Measurements from ENCODE around the gene BTBD9. TPM values are rescaled to one million over a fixed set of nuclear protein-coding genes. Genes with fewer than 3 reads are reported as not detected.

Gene BTBD9
- total and polyA plus RNA-seq, 2 of the 13 experiments (the other 11 are each of a cell fraction or from before 2014, with no cell fraction given): 1.2 to 3.0 TPM

- POLR2A ChIA-PET: no interaction called here
- no peak for TF ChIP-seq HES4 (CRISPR knock-in tag; IDR thresholded peaks at IDR 0.05; ENCODE audit: borderline replicate concordance)
- TF ChIP-seq CBFB (CRISPR knock-in tag; IDR thresholded peaks at IDR 0.05): 0 out of 2 replicates have a peak, but pooled peaks have one; percentile 23
- no peak for TF ChIP-seq ZNF441 (CRISPR knock-in tag; IDR thresholded peaks at IDR 0.05; ENCODE audit: borderline replicate concordance)
- TF ChIP-seq NR2C2 (CRISPR knock-in tag; IDR thresholded peaks at IDR 0.05; ENCODE audit: borderline replicate concordance): no peak
- no peak for TF ChIP-seq KAT8 (CRISPR knock-in tag; IDR thresholded peaks at IDR 0.05)
- TF ChIP-seq, protein P1, sequence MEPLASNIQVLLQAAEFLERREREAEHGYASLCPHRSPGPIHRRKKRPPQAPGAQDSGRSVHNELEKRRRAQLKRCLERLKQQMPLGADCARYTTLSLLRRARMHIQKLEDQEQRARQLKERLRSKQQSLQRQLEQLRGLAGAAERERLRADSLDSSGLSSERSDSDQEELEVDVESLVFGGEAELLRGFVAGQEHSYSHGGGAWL (CRISPR knock-in tag; IDR thresholded peaks at IDR 0.05): no peak
- 0 out of 2 replicates have a peak, but pooled peaks have one; percentile 41 for TF ChIP-seq YEATS4 (CRISPR knock-in tag; IDR thresholded peaks at IDR 0.05; ENCODE audit: borderline replicate concordance)
- no peak for TF ChIP-seq ZNF263 (CRISPR knock-in tag; IDR thresholded peaks at IDR 0.05)
- TF ChIP-seq ZNF30 (CRISPR knock-in tag; IDR thresholded peaks at IDR 0.05): no peak
- TF ChIP-seq, protein P2, sequence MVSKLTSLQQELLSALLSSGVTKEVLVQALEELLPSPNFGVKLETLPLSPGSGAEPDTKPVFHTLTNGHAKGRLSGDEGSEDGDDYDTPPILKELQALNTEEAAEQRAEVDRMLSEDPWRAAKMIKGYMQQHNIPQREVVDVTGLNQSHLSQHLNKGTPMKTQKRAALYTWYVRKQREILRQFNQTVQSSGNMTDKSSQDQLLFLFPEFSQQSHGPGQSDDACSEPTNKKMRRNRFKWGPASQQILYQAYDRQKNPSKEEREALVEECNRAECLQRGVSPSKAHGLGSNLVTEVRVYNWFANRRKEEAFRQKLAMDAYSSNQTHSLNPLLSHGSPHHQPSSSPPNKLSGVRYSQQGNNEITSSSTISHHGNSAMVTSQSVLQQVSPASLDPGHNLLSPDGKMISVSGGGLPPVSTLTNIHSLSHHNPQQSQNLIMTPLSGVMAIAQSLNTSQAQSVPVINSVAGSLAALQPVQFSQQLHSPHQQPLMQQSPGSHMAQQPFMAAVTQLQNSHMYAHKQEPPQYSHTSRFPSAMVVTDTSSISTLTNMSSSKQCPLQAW (CRISPR knock-in tag; IDR thresholded peaks at IDR 0.05): no peak
- no peak for TF ChIP-seq ZNF790 (CRISPR knock-in tag; IDR thresholded peaks at IDR 0.05; ENCODE audit: borderline replicate concordance)
- no peak for TF ChIP-seq EED (CRISPR knock-in tag; IDR thresholded peaks at IDR 0.05)
- no peak for TF ChIP-seq ZNF563 (CRISPR knock-in tag; IDR thresholded peaks at IDR 0.05)
- no peak for TF ChIP-seq ZNF383 (CRISPR knock-in tag; IDR thresholded peaks at IDR 0.05; ENCODE audit: borderline replicate concordance)
- TF ChIP-seq ZNF292 (CRISPR knock-in tag; IDR thresholded peaks at IDR 0.05; ENCODE audit: borderline replicate concordance, low read depth): peak; percentile 26; the same call in 1 of the 2 replicates
- TF ChIP-seq, protein P3, sequence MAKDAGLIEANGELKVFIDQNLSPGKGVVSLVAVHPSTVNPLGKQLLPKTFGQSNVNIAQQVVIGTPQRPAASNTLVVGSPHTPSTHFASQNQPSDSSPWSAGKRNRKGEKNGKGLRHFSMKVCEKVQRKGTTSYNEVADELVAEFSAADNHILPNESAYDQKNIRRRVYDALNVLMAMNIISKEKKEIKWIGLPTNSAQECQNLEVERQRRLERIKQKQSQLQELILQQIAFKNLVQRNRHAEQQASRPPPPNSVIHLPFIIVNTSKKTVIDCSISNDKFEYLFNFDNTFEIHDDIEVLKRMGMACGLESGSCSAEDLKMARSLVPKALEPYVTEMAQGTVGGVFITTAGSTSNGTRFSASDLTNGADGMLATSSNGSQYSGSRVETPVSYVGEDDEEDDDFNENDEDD (CRISPR knock-in tag; IDR thresholded peaks at IDR 0.05; ENCODE audit: borderline replicate concordance): no peak; the same call in 1 of the 2 replicates
- TF ChIP-seq ZBTB7B (CRISPR knock-in tag; IDR thresholded peaks at IDR 0.05): no peak
- TF ChIP-seq, protein P4, sequence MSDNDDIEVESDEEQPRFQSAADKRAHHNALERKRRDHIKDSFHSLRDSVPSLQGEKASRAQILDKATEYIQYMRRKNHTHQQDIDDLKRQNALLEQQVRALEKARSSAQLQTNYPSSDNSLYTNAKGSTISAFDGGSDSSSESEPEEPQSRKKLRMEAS (IDR thresholded peaks at IDR 0.05): peak; percentile 43; the same call in 1 of the 2 replicates
- TF ChIP-seq ZNF619 (CRISPR knock-in tag; IDR thresholded peaks at IDR 0.05): 0 out of 2 replicates have a peak, but pooled peaks have one; percentile 39
- no peak for TF ChIP-seq KLF11 (CRISPR knock-in tag; IDR thresholded peaks at IDR 0.05)
Observed at GRCh38 chr6:38176797-38177751, 462.7 kb downstream of the BTBD9 start.

More at GRCh38 chr6:38176797-38177751, 462.7 kb downstream of the BTBD9 start:
- DNase-seq (ENCODE audit: low spot score): peak; percentile 52
- ATAC-seq: peak; percentile 89
- CTCF ChIA-PET (ENCODE audit: low intra/inter-chr PET ratio, low total read pairs): no interaction called here
- Histone ChIP-seq H4K20me1 (ENCODE audit: insufficient read depth, low read length) (no peaks in the 10 kb centered on the region), H3K9me3 (ENCODE audit: low read length) (no peaks in the 10 kb centered on the region), H3K4me1 (ENCODE audit: insufficient read depth, low read length) (peaks cover 47% of the 10 kb centered on the region), H2AFZ (ENCODE audit: low read length) (peak overlapping the region; percentile 31), H3K79me2 (ENCODE audit: insufficient read depth, low read length) (no peaks in the 10 kb centered on the region), H3K27ac (ENCODE audit: extremely low read length, insufficient read depth, low read length) (no peak overlapping the region), H3K27me3 (ENCODE audit: control insufficient read depth in 1 of 2, insufficient read depth in 2 of 2, low read length in 2 of 2) (no peaks in the 10 kb centered on the region), H3K4me2 (ENCODE audit: low read depth, low read length) (peak overlapping the region; percentile 69), H3K9ac (ENCODE audit: insufficient read depth, low read depth, low read length) (peak overlapping the region; percentile 7; the same call in 1 of the 2 replicates), H3K36me3 (replicated peaks in 1 of 2; ENCODE audit: control insufficient read depth in 1 of 2, insufficient read depth in 2 of 2, low read length in 2 of 2) (no peaks in the 10 kb centered on the region), H3K4me3 (replicated peaks in 1 of 3; ENCODE audit: insufficient read depth in 1 of 3, low read depth in 2 of 3, low read length in 3 of 3) (peak overlapping the region; percentile 31 to 55 (median 32))
- WGBS (ENCODE audit: low lambda C conversion rate): 22% methylated on average over 32 of the region's 32 CpGs
- in situ Hi-C loops (cut with HindIII; ENCODE audit: extremely low pct_ligation_motif_present, low pct_unique_long_range_greater_than_20kb): no loop called here
- no TSS peak for BruUV-seq (replicated peaks)
- peak; percentile 86 for FAIRE-seq
- intact Hi-C loops (cut with micrococcal nuclease; ENCODE audit: unreplicated experiment): loop anchor here (10.0 kb wide), 1 partner anchor 318 kb away; no protein-coding TSS in a partner anchor
